NAMALWA (cell line): ENCODE measurements around the gene DNHD1.
A peak's percentile ranks its signal among the peaks of the same experiment; 100 is the strongest.

Experiments used
- DNase-seq: peaks from one replicate; pipeline ENCODE4 v3.0.0-alpha.2; 2015; ENCODE audit warnings: low spot score

Gene DNHD1

DNA sequence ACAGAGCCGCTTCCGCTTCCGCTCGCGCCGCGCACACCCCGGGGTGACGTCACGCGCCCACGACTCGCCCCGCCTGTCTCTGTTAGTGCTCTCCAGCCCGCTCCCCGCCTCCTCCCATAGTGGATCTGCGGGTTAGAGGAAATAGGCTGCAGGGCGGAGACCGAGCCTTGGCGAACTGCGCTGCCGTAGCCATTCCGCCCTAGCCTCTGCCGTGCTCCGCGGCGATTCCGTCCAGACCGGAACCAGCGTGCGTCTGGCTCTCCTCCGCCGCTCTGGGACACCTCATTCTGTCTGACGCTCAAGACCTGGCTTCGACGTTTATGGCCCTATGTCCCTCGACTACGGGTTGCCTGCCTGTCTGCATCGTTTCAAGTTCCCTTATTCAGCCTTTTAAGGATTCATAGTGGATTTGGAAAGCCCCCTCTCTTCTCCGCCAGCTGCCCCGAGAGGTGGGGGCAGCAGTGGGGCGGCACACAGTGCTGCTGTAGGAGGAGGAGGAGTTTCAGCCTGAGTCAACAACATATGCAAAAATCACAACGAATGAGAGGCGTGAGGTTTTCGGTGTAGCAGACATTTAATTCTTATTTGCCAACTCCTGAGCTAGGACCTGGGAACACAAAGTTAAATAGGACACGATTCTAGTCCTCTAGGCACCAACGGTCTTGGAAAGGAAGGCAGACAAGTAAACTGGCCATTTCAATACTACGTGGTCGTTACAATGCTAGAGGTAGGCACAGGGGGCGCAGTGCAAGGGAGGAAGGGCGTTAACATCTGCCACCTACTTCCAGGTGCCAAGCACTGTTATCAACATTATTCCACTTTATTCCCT is 115.3 kb downstream of the DNHD1 start, which contains the start of gene TAF10:
Gene TAF10 (minus strand): TSS at position 4 of the 829 bp plus-strand sequence. CDS start 27 bp downstream, outside the sequence.
- peak; percentile 95 for DNase-seq

- DNase-seq = no peak
These were observed 116.4 kb downstream of the DNHD1 start for GRCh38 chr11:6613496-6613895.

DNA sequence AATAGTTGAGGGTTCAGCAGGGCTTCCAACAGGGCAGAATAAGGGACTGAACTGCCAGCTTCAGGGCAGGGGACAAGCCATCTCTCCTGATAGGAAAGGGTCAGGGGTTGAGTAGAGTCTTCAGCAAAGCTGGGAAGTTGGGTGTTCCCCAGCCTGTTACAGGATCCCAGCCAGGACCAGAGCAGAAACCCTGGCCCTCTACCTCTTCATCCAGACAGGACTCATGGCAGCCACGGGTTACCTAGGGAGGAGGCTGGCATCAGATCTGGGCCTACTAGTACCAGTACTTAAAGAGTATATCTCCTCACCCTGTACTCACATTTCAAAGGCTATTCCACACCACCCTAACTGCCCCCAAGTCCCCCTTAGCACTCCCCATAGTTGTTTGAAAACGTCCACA is 117.4 kb downstream of the DNHD1 start:
- DNase-seq = no peak

GRCh38 chr11:6615046-6615445 is 118.0 kb downstream of the DNHD1 start:
- DNase-seq = no peak

DNA sequence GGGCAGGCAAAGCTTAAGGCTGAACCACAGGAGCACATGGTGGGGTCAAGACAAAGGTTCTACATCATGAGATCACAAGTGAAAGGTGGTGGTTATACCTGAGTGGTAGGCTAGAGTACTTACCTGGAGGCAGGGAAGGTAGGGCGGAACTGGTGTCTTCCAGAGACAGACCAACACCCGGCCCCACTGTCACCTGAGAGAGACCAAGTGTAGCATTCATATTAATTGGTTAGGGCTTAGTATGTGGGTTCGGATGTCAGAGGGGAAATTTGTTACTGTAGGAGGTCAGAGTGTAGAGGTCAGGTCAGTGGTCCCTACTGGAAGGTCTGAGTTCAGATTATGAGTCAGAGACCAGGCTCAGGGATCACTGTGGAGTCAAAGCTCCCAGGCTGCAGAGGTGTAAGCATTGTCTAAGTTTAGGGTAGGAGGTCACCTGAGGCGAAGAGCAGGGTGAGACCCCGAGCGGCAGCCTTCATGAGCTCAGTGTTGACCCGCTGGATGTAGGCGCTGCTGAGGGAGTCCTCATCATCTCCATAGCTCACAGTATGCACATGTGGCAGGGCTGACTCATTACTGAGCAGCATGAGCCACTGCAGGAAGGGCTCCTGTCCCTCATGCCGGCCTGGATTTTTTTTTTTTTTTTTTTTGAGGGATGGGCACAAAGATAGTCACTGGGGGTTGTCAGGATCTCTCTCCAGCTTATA is 119.0 kb downstream of the DNHD1 start:
- DNase-seq = no peak

GRCh38 chr11:6616596-6617250 is 119.6 kb downstream of the DNHD1 start:
- no peak for DNase-seq

GRCh38 chr11:6617315-6617781 is 120.3 kb downstream of the DNHD1 start:
- DNase-seq = no peak

- peak; percentile 64 for DNase-seq
These were observed 121.3 kb downstream of the DNHD1 start for GRCh38 chr11:6618117-6619003.

GRCh38 chr11:6619004-6619745 is 122.1 kb downstream of the DNHD1 start, which contains the start of gene TPP1:
TSS of gene TPP1 (minus strand) at chr11:6619422. CDS start at chr11:6619400, 22 bp downstream.
- DNase-seq = peak; percentile 97

DNA sequence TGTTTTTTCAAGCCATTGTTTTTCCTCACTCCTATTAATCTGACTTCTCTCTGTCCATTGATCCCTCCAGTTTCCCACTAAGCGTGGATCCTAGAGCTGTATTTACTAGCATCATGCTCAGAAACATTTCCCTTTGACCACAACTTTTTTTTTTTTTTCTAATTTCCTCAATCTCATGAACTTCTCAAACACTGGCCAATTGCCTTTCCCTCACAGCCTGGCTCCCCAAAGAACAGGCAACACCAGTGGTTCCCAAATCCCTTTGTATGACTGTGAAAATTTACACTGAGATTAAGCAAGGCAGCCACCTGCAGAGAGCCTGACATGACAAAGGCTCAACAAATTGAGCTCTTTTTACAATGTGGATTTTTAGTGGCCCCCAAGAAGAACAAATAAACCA is 123.6 kb downstream of the DNHD1 start:
- no peak for DNase-seq
